NCI-H82 treated with DMSO at 0.1 percent for 48 hours (cell line): ENCODE data around the gene DPEP1.
"Not testable (repeated sequence)": the region's sequence is repeated elsewhere in the genome, so short reads cannot be mapped to it uniquely, and the experiment has no call there.

Source experiments
- DNase-seq: peaks from one replicate; lab custom pipeline; 2025; ENCODE audit not compliant: unreplicated experiment; lab: John Stamatoyannopoulos, UW

The DPEP1 gene

DNA sequence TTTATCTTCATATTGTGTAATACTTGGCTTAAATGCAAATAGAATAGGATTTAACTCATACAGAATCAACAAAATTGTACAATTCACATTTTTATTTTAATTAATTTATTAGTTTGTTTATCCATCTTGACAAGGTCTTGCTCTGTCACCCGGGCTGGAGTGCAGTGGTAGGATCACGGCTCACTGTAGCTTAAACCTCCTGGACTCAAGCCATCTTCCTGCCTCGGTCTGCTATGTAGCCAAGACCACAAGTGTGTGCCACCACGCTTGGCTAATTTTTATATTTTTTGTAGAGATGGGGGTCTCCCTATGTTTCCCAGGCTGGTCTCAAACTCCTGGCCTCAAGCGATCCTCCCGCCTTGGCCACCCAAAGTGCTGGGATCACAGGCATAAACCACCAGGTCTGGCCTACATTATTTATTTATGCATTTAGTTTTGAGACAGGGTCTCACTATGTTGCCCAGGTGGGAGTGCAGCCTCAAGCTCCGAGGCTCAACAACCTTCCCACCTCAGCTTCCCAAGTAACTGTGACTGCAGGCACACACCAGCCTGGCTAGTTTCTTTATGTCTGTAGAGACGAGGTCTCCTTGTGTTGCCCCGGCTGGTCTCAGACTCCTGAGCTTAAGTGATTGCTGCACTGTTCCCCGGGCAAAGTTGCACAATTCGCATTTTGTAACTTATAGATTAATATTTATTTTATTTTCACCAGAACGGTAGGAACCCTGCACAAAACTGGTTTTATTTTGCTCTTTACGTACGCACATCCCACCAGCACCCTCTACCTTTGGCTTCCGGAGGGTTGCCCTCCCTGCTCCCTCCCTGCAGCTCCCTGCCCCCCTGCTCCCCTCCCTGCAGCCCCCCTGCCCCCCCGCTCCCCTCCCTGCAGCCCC, 4.9 kb downstream of the DPEP1 start:
- no peak for DNase-seq

- DNase-seq, result no peak
These were observed 6.4 kb downstream of the DPEP1 start for GRCh38 chr16:89619840-89620239.

GRCh38 chr16:89620406-89620841, 7.0 kb downstream of the DPEP1 start:
- no peak for DNase-seq

DNA sequence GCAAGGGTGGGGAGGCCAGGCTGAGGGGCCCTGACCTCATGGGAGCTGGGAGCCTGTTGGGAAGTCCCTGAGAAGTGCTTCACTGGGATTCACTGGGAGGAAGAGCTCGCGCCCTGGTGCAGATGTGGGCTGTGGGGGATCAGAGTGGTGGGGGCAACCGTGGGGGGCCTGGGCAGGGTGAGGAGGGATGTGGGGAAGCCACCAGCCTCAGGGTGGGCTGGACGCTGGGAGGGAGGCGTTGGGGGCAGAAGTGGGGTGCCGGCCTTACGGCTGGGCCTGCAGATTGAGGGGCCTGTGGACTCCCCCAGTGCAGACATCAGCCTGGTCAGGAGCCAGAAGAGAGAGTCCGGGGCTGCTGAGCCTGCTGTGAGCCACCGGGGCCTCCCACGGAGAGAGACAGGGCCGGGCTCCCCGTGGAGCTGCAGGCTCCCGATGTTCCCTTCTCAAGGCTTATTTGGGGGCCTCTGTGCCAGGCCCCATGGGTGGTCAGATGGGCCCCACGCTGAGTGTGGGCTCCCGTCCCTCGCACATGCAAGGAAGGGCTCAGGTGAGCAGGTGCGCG, 7.8 kb downstream of the DPEP1 start:
- no peak for DNase-seq

DNA sequence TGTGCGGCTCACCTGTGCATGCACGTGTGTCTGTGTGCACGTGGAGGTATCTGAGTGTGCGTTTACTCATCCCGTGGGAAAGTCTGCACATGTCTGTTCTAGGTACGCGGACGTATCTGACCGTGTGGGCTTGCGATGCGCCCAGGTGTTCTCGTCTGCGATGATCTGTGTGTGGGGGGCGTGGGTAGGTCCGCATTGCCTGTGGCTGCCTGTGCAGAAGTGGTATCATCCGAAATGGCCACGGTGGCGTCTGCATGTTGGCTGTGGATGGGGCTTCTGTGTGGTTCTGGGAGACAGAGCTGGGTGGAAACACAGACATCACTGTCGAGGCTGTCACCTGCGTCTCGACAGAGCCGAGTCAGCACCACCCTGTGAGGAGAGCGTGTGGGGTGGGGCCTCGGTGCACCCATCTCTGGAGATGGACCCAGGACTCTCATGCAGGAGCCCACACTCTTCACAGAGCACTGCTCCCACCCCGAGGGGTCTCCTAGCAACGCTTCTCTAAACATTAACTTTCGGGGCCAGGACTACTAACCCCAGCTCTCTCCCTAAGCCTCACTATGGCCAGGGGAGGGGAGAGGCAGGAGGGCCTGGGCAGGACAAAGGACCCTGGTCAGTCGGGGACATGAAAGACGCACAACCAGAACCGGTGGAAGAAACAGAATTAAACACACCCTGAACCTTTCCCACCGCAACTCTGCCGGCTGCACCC, 8.4 kb downstream of the DPEP1 start:
- DNase-seq, result no peak

- DNase-seq, result no peak
These were observed 10.2 kb downstream of the DPEP1 start for GRCh38 chr16:89623511-89624261.

GRCh38 chr16:89624777-89625761, 11.6 kb downstream of the DPEP1 start:
- DNase-seq, result no peak

DNA sequence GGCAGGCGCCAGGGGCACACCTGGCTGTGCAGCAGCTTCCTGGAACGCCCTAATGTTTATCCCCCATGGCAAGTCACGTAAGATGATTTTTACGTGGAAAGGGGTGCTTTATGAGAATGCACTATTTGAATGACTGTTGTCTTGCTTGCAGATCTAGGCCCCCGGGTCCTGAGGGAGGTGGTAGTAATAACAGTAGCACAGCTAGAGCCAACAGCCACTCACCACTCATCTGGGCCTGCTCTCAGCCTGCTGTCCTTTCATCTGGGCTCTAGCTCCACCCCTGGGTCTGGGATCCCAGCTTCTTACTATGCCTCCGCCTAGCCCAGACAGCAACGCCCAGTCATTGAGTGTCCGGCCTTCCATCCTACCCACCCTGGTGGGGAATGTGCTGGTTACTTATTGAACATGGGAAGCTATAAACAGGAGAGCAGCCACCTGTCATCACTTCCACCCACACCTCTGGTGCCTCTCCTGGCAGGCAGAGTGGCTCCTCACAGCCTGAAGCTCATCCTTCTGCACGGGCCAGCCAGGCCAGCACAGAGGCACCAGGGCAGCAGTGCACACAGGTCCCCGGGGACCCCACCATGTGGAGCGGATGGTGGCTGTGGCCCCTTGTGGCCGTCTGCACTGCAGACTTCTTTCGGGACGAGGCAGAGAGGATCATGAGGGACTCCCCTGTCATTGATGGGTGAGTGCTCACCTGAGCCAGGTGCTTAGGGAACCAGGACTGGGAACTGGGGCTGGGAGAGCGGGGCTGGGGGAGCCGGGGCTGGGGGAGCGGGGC, 16.6 kb downstream of the DPEP1 start:
- no peak for DNase-seq

DNA sequence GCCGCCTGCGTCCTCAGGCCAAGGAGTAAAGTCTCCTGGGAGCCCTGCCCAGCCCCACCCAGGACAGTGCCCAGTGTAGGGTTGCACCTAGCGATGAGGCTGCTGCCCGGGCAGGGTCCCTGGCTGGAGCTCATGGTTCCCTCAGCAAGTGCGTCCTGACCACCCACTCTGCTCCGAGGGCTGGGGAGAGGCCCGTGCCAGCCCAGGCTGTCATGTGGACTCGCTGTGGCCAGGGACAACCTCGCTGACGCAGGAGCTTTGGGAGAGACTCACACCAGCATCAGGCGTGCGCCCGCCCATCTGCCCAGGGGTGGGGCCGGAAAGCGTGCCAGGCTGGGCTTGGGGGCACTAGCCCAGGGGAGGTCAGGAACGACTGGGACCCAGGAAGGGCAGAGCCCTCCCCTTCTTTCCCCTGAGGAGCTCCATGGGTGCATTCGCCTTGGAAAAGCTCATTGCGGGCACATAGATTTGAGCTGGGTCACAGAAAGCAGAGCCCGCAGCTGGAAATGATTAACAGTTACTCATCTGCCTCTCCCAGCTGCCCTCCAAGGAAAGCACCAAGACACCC, 19.7 kb downstream of the DPEP1 start:
- DNase-seq, result no peak

- DNase-seq, result not testable (repeated sequence)
These were observed 21.3 kb downstream of the DPEP1 start for GRCh38 chr16:89634463-89635385.

DNA sequence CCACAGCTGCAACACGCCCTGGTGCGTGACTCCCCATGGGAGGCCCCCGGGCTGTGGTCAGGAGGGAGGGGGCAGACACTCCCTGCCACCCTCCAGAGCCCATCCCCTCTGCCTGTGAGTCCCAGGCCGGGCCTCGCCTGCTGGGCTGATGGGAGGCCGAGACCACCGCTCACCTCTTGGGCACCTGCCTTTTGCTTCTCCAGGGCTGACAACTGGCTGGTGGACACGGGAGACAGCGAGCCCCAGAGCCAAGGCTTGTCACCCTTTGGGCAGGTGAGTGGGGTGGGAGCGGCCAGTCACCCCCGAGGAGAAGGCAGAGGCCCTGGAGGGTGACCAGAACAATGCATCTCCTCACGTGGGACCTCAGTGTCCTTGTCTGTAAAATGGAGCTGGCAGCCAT, 23.2 kb downstream of the DPEP1 start:
- no peak for DNase-seq

DNA sequence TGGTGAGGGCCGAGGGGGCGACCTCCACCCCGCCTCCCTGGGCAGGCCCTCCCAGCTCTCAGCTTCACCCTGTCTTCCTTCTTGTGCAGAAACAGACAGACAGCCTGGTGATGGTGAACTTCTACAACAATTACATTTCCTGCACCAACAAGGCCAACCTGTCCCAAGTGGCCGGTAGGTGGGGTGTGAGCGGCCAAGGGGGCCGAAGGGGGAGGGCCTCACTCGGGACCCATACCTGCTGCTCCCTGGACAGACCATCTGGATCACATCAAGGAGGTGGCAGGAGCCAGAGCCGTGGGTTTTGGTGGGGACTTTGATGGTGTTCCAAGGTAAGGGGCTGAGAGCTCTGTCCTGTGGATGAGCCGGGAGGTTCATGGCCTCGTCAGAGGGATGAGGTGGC, 23.9 kb downstream of the DPEP1 start:
- no peak for DNase-seq

GRCh38 chr16:89638455-89638854, 25.0 kb downstream of the DPEP1 start:
- no peak for DNase-seq

- DNase-seq, result no peak
These were observed 25.9 kb downstream of the DPEP1 start for GRCh38 chr16:89639385-89639784.

DNA sequence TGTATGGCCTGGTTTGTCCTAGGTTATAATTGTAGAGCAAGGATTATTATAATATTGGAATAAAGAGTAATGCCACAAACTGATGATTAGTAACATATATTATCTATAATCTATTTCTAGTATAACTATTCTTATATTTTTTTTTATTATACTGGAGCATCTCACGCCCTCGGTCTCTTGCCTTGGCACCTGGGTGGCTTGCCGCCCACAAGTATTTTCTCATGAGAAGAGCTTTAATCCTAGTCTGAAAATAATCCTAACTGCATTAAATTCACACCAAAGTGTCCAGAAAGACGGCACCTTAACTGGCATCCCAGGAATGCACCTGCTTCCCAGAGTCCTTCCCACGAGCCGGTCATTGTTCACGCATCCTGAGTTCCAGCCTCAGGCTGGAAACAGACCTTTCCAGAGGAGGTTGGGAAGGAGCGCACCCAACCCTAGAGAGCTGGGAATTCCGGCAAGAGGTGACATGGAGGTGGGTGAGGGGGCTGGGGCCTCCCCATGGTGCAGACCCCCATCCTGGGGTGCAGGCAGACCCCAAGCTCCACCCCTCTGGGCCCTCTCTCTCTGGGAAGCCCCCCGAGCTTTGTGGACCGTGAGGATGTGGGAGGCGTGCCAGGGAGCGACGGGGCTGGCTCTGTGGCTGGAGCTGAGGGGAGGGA, 28.1 kb downstream of the DPEP1 start:
- DNase-seq, result no peak

- no peak for DNase-seq
These were observed 29.1 kb downstream of the DPEP1 start for GRCh38 chr16:89642574-89642973.

- no peak for DNase-seq
These were observed 30.4 kb downstream of the DPEP1 start for GRCh38 chr16:89643769-89644300.
